HEK293T (cell line): Measurements from ENCODE around the gene KIRREL3.

Source experiments
- BHLHE40 ChIP-seq: fragments of 450-650 bp; IDR thresholded peaks from 2 replicates; pipeline ENCODE4 v1.6.1; 2016; ENCODE audit warnings: mild to moderate bottlenecking, moderate library complexity, borderline replicate concordance
- FOXA1 ChIP-seq: fragments of 450-650 bp; IDR thresholded peaks from 2 replicates; pipeline ENCODE4 v1.6.1; 2016; ENCODE audit warnings: mild to moderate bottlenecking
- LEF1 ChIP-seq: fragments of 450-650 bp; IDR thresholded peaks from 2 replicates; pipeline ENCODE4 v1.6.1; 2017; ENCODE audit warnings: mild to moderate bottlenecking, borderline replicate concordance
- PKNOX1 ChIP-seq: fragments of 450-650 bp; IDR thresholded peaks from 2 replicates; pipeline ENCODE4 v1.6.1; 2016
- SP1 ChIP-seq: fragments of 450-650 bp; IDR thresholded peaks from 2 replicates; pipeline ENCODE4 v1.6.1; 2017
- SUZ12 ChIP-seq: fragments of 450-650 bp; IDR thresholded peaks from 2 replicates; pipeline ENCODE4 v1.6.1; 2016; ENCODE audit warnings: mild to moderate bottlenecking
- TARDBP ChIP-seq: fragments of 450-650 bp; IDR thresholded peaks from 2 replicates; pipeline ENCODE4 v1.6.1; 2016
- ZNF384 ChIP-seq: fragments of 450-650 bp; IDR thresholded peaks from 2 replicates; pipeline ENCODE4 v1.6.1; 2016

DNA sequence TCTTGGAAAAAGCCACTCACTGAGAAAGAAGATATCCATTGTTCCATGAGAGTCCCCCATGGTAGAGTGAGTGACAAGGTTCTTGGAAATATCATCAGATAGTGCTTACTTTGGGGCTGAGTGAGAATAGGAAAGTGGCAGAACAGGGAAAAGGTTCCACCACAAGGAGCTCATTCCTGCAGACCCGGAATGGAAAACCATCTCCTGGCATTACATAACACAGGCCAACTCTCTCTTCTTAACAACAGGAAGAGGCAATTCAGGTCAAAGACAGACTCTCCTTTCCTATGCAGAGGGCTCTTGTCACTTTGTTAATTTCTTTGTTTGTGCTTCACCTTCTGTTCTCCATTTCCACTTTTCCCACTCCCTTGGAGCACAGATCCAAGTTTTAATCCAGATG, 259.7 kb downstream of the KIRREL3 start:
- TF ChIP-seq SP1, result no peak
- no peak for TF ChIP-seq TARDBP
- no peak for TF ChIP-seq FOXA1
- TF ChIP-seq PKNOX1, result no peak
- TF ChIP-seq ZNF384, result no peak
- TF ChIP-seq SUZ12, result no peak
- TF ChIP-seq BHLHE40, result no peak
- no peak for TF ChIP-seq LEF1
